GM12892 (cell line): ENCODE measurements around the gene PLEKHA8.

Source experiments
- DNase-seq: peaks from one replicate; pipeline ENCODE4 v3.0.0; 2011; ENCODE audit not compliant: insufficient read length
- FAIRE-seq: peaks from 2 replicates; lab custom pipeline; 2011; peaks lifted over from hg19 to GRCh38; lab: Jason Lieb, UNC
- POLR2A ChIP-seq: IDR thresholded peaks from 2 replicates; pipeline ENCODE4 v1.6.1; 2011; ENCODE audit warnings: low read depth, low read length, control low read depth
- POLR2AphosphoS5 ChIP-seq: IDR thresholded peaks from 2 replicates; pipeline ENCODE4 v1.6.1; 2011; ENCODE audit warnings: low read depth, low read length, control low read depth
- TAF1 ChIP-seq: IDR thresholded peaks from 2 replicates; pipeline ENCODE4 v1.6.1; 2011; ENCODE audit warnings: low read depth, mild to moderate bottlenecking, control low read depth, low read length, borderline replicate concordance

The PLEKHA8 gene

DNA sequence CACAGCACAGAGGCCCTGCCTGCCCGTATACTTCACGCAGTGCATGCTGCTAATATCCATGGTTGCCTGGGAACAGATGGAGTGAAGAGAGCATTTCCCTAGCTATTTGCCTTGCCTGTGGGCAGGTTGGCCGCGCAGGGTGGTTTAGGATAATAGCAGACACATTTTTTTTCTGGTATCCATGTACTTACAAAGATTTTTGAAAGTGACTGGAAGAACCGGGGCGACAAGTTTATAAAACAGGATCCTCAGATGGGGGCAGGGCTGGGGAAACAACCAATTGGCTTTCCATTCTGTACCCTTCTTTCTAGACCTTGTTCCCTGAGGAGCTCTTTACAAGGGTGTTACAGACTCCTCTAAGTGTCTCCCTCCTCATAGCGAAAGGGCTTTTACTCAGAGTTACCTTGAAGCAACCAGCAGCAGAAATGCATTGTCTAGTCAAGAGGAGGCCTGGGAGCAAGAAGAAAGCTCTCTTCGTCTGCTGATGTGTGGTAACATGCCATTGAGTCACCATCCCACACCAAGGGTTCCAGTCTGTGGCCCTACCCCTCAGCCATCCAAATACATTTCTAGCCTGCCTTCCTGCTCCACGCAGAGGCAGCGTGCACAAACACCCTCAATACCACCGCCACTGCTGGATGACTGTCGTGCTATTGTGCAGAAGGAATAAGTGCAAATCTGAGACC, 138.1 kb downstream of the PLEKHA8 start:
- no peak for FAIRE-seq
- DNase-seq = no peak
- TF ChIP-seq POLR2A (no peak), POLR2AphosphoS5 (no peak), TAF1 (no peak)

DNA sequence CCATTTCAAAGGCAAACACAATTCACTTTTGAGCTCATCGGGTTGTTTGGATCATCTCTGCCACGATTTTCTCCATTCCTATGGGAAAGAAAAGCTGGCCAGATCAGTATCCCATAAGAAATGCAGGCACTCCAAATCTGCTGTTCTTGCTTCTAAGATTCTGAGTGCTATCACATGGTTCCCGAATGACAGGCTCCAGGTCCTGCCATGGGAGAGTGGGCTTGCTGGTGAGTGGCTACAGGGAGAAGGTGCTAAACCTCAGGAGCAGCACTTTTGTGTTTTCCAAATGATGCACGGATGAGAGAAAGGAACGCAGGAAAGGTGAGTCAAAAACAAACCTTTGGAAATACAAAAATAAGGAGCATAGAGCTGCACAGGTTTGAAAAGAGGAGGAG, 138.6 kb downstream of the PLEKHA8 start:
- DNase-seq (no peak), FAIRE-seq (no peak)
- TF ChIP-seq TAF1 (no peak), POLR2AphosphoS5 (no peak), POLR2A (no peak)

DNA sequence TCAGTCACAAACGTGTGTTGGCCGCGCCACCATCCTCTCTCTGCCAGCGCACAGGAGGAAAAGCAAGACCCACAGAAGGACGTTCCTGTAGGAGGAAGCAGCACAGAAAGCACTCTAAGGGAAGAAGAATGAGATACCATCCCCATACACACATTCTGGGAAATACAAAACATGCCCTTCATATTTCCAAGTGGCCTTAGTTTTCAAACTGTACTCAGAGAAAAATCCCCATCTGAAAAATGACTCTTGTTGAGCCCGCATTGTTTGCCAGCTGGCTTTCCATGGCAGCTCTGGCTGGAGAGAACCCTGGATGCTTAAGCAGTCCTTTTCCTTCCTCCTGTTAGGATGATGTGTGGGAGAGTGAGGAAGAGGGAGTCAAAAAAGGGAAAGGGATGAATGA, 139.7 kb downstream of the PLEKHA8 start:
- TF ChIP-seq POLR2A (no peak), TAF1 (no peak), POLR2AphosphoS5 (no peak)
- no peak for DNase-seq
- no peak for FAIRE-seq

DNA sequence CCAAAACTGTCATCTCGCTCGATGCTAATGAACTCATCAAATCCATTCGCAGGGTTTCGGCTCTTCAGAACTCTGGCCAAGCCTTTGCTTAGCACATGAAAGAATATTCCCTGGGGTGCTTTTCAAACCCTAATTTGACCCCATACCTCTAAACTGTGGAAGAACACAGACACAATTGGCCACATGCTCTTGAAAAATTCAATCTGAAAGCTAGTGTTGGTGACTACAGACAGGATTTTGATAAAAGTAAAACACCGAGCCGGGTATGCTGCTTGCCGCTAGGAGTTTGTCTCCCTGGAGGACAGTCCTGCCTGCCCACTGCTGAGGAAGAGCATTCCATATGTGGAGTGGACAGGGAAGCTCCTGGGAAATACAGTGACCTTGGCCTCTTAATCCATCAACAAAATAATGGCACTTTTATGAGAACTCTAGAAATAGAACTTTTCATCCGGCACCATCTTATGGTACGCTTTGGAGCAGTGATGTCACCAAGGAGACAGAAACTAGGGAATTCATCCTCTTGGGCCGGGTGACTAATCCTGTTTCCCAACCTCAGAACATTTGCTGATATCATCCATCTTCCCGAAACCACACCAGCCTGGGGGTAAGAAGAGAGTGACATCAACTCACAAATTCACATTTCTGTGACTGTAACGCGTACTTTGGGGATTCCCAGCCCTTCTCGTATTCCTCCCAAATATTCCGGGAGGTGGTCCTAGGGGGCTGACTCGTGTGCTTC, 140.8 kb downstream of the PLEKHA8 start:
- DNase-seq = no peak
- FAIRE-seq = no peak
- no peak for TF ChIP-seq POLR2A
- TF ChIP-seq TAF1 = no peak
- TF ChIP-seq POLR2AphosphoS5 = no peak

GRCh38 chr7:30169579-30169978, 141.4 kb downstream of the PLEKHA8 start:
- TF ChIP-seq POLR2AphosphoS5 (no peak), TAF1 (no peak), POLR2A (no peak)
- DNase-seq (no peak), FAIRE-seq (no peak)

GRCh38 chr7:30170476-30171205, 142.4 kb downstream of the PLEKHA8 start:
- DNase-seq = no peak
- TF ChIP-seq POLR2A = no peak
- no peak for TF ChIP-seq TAF1
- no peak for TF ChIP-seq POLR2AphosphoS5
- FAIRE-seq = no peak

DNA sequence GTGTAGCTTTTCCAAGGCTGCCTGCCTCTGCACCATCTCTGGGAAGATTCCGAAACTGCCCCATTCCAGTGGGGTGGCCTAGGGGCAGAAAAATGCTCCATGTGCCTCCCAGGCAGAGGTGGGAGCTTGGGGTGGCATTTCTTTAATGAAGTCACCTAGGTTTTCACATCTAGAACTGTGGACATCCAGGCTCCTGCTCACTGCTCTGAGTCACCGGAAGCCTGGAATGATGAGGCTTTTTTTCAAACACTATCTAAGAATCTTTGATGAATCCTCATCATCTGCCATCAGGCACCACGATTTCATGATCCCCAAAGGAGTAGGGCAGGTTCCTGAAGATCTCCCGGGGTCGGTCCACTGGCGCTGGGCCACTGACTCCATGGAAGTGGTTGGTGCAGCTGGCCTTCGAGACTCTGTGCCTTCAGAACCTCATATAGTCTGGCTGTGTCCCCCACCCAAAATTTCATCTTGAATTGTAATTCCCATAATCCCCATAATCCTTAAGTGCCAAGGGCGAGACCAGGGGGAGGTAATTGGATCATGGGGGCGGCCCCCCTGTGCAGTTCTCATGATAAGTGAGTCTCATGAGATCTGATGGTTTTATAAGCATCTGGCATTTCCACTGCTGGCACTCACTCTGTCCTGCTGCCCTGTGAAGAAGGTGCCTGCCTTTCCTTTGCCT, 143.7 kb downstream of the PLEKHA8 start:
- TF ChIP-seq POLR2A (no peak), TAF1 (no peak), POLR2AphosphoS5 (no peak)
- no peak for FAIRE-seq

DNA sequence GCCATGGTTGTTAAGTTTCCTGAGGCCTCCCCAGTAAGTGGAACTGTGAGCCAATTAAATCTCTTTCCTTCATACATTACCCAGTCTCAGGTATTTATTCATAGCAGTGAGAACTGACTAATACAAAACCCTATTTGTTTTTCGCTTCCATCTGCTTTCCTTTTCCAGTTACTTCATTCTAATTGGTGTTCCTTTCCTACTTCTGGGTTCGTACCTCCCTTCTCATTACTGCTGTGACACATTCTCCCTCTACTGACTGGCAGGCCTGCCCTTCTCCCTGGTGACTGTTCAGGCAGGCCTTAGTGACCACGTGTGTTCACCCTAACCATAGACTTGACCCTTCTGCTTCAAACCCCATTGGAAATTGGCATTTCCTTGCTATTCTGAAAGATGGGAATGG, 144.2 kb downstream of the PLEKHA8 start:
- TF ChIP-seq TAF1 (no peak), POLR2A (no peak), POLR2AphosphoS5 (no peak)
- FAIRE-seq (no peak), DNase-seq (no peak)

More for the DNA sequence above, 143.7 kb downstream of the PLEKHA8 start:
- DNase-seq = no peak

DNA sequence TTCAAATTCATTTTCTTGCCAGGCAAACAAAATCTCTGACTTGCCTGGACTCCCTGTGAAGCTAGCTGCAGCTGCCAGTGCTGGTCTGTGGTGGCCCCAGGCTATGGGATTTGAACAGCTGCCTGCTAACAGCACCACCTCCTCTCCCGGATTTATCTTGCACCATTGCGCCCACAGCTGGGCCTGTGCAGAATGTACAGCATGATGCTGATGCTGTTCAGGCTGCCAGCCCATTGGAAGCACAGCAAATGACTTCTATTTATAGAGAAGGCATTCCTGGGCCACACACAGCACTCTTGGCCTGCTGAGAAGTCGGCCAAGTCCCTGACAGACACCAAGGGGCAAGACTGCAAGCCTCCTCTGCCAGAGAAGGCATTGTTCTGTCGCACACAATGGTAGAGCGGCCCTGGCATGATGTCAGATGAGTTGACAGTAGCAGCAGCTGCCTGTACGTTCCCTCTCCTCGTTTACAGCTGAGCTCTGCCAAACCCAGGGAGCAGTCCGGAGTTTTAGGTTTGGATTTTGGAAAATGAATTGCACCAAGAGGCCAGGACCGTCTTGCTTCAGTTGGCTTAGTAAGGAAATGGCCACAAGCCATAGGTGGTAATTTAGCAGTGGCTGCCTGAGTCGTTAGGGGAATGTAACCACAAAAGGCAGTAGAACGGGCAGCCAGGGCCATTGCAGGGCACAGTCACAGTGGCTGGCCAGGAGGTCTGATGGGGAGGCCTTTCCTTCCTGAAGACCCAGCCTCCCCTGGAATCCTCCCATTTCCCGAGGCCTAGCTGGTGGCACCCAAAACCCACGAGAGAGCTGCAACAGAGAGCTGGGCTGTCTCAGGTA, 145.1 kb downstream of the PLEKHA8 start:
- TF ChIP-seq TAF1 (no peak), POLR2A (no peak), POLR2AphosphoS5 (no peak)
- FAIRE-seq = no peak
- no peak for DNase-seq

DNA sequence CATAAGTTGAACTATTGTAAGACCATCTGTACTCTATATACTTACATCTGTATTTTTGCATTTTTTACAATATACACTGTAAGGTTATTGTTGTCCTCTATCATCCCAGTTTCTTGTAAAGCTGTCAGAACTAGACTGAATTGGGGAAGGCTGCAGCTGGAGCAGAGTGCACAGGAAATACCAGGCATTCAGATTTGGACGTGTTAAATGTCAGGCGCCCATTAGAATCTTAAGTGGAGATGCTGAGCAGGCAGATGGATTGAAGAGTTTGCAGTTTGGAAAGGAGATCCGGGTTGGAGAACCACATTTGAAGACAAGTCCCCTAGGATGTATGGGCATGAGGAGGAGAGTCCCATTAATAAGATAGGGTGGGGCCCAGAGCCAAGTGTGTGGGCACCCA, 147.0 kb downstream of the PLEKHA8 start:
- no peak for TF ChIP-seq TAF1
- TF ChIP-seq POLR2A = no peak
- TF ChIP-seq POLR2AphosphoS5 = no peak
- no peak for DNase-seq
- FAIRE-seq = no peak
